ENCODE data around the gene IL22RA1. TPM values are rescaled to one million over a fixed set of nuclear protein-coding genes. Genes with fewer than 3 reads are reported as not detected.

Gene IL22RA1
- total RNA-seq, 2 donors from 2014 or later, result 0.09 to 0.26 TPM

GRCh38 chr1:24169286-24169685, 26.3 kb upstream of the IL22RA1 start:
- DNase-seq, result no peak
- no peak for ATAC-seq
- intact Hi-C loops (cut with DNase I), result no loop called here

- intact Hi-C loops (cut with DNase I), result no loop called here
- ATAC-seq, result no peak
- DNase-seq, result no peak
Measured at GRCh38 chr1:24168245-24168644, 25.3 kb upstream of the IL22RA1 start.

GRCh38 chr1:24167008-24167407, 24.1 kb upstream of the IL22RA1 start:
- DNase-seq, result no peak
- ATAC-seq, result no peak

GRCh38 chr1:24165500-24165899, 22.6 kb upstream of the IL22RA1 start:
- intact Hi-C loops (cut with DNase I), result no loop called here
- DNase-seq (no peak), ATAC-seq (no peak)

More at GRCh38 chr1:24167008-24167407, 24.1 kb upstream of the IL22RA1 start:
- intact Hi-C loops (cut with DNase I), result no loop called here

- intact Hi-C loops (cut with DNase I), result no loop called here
- ATAC-seq (no peak), DNase-seq (no peak)
Measured at GRCh38 chr1:24164004-24164403, 21.1 kb upstream of the IL22RA1 start.

- DNase-seq (no peak), ATAC-seq (no peak)
- intact Hi-C loops (cut with DNase I), result no loop called here
Measured at GRCh38 chr1:24162201-24162600, 19.3 kb upstream of the IL22RA1 start.

GRCh38 chr1:24161270-24161669, 18.3 kb upstream of the IL22RA1 start:
- no peak for ATAC-seq
- no peak for DNase-seq

GRCh38 chr1:24159366-24159765, 16.4 kb upstream of the IL22RA1 start:
- intact Hi-C loops (cut with DNase I), result no loop called here
- DNase-seq, result no peak
- ATAC-seq, result no peak

More at GRCh38 chr1:24161270-24161669, 18.3 kb upstream of the IL22RA1 start:
- intact Hi-C loops (cut with DNase I), result no loop called here

GRCh38 chr1:24157918-24158481, 15.1 kb upstream of the IL22RA1 start:
- ATAC-seq, result peak; percentile 50 to 53
- intact Hi-C loops (cut with DNase I), result no loop called here
- DNase-seq, result no peak

GRCh38 chr1:24156542-24157260, 13.8 kb upstream of the IL22RA1 start:
- DNase-seq, result no peak
- ATAC-seq, result no peak
- intact Hi-C loops (cut with DNase I), result no loop called here

GRCh38 chr1:24155011-24155782, 12.3 kb upstream of the IL22RA1 start:
- DNase-seq (no peak), ATAC-seq (no peak)
- intact Hi-C loops (cut with DNase I), result no loop called here

- DNase-seq (no peak), ATAC-seq (no peak)
- intact Hi-C loops (cut with DNase I), result no loop called here
Measured at GRCh38 chr1:24154215-24154614, 11.3 kb upstream of the IL22RA1 start.

GRCh38 chr1:24152631-24153494, 9.9 kb upstream of the IL22RA1 start:
- intact Hi-C loops (cut with DNase I), result no loop called here
- ATAC-seq (no peak), DNase-seq (no peak)

- ATAC-seq (peak in 1 of 2 donors; percentile 22), DNase-seq (peak; percentile 44)
- intact Hi-C loops (cut with DNase I), result no loop called here
Measured at GRCh38 chr1:24151175-24151533, 8.2 kb upstream of the IL22RA1 start.

GRCh38 chr1:24150234-24151174, 7.6 kb upstream of the IL22RA1 start:
- ATAC-seq, result peak; percentile 95
- peak; percentile 91 for DNase-seq
- intact Hi-C loops (cut with DNase I), result no loop called here

- peak; percentile 75 for DNase-seq
- peak; percentile 24 to 85 for ATAC-seq
- intact Hi-C loops (cut with DNase I), result no loop called here
Measured at GRCh38 chr1:24149866-24150233, 6.9 kb upstream of the IL22RA1 start.

- DNase-seq (no peak), ATAC-seq (no peak)
- intact Hi-C loops (cut with DNase I), result no loop called here
Measured at GRCh38 chr1:24147816-24148215, 4.9 kb upstream of the IL22RA1 start.

GRCh38 chr1:24147194-24147593, 4.3 kb upstream of the IL22RA1 start:
- intact Hi-C loops (cut with DNase I), result no loop called here
- ATAC-seq (no peak), DNase-seq (no peak)

Data from left cardiac atrium (tissue), 4 donors.